Measurements from ENCODE around the gene NKRF. TPM values are rescaled to one million over a fixed set of nuclear protein-coding genes. Genes with fewer than 3 reads are reported as not detected.

Gene NKRF
- total and polyA plus RNA-seq, 2 of the 8 experiments (the other 6 are each of a cell fraction or from before 2014, with no cell fraction given) = 3.8 to 11.4 TPM

DNA sequence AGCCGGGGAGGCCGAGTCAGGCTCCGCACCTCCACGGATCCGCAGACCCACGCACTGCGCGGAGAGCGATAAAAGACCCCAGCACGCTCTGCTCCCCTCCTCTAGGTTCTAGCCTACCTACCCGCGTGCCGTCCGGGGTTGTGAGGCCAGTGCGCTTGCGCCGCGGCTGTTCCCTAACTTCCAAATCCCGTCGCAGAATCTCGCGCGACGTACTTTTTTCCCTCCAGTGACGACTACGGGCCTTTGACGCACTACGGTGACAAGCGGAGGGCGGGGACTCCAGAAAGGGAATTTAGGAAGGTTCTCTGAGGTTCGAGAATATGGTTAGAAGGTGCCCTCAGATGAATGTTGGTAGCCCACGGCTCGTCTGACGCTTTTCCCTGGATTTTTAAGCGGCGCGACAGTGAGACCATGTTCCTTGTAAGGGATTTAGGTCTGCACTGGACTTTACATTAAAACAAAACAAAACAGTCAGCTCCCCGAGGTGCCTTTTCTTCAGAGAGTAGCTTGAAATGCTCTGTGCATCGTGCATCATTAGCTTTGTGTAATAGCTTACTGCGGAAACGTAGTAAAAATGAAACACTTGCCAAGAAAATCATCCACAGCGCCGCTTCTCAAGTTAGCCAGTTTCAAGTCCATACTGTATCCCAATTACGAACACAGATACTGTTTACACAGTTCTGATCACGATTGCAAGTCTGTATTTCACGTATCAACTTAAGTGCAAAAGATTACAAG is at the start of gene NKRF (continued):
- 0 out of 2 replicates have a peak, but pooled peaks have one; percentile 52 for TF ChIP-seq ATF2 (IDR thresholded peaks at IDR 0.05; ENCODE audit: low read length)
- no peak for TF ChIP-seq SIX5 (IDR thresholded peaks at IDR 0.05; ENCODE audit: low read depth, low read length)
- TF ChIP-seq, protein P1, sequence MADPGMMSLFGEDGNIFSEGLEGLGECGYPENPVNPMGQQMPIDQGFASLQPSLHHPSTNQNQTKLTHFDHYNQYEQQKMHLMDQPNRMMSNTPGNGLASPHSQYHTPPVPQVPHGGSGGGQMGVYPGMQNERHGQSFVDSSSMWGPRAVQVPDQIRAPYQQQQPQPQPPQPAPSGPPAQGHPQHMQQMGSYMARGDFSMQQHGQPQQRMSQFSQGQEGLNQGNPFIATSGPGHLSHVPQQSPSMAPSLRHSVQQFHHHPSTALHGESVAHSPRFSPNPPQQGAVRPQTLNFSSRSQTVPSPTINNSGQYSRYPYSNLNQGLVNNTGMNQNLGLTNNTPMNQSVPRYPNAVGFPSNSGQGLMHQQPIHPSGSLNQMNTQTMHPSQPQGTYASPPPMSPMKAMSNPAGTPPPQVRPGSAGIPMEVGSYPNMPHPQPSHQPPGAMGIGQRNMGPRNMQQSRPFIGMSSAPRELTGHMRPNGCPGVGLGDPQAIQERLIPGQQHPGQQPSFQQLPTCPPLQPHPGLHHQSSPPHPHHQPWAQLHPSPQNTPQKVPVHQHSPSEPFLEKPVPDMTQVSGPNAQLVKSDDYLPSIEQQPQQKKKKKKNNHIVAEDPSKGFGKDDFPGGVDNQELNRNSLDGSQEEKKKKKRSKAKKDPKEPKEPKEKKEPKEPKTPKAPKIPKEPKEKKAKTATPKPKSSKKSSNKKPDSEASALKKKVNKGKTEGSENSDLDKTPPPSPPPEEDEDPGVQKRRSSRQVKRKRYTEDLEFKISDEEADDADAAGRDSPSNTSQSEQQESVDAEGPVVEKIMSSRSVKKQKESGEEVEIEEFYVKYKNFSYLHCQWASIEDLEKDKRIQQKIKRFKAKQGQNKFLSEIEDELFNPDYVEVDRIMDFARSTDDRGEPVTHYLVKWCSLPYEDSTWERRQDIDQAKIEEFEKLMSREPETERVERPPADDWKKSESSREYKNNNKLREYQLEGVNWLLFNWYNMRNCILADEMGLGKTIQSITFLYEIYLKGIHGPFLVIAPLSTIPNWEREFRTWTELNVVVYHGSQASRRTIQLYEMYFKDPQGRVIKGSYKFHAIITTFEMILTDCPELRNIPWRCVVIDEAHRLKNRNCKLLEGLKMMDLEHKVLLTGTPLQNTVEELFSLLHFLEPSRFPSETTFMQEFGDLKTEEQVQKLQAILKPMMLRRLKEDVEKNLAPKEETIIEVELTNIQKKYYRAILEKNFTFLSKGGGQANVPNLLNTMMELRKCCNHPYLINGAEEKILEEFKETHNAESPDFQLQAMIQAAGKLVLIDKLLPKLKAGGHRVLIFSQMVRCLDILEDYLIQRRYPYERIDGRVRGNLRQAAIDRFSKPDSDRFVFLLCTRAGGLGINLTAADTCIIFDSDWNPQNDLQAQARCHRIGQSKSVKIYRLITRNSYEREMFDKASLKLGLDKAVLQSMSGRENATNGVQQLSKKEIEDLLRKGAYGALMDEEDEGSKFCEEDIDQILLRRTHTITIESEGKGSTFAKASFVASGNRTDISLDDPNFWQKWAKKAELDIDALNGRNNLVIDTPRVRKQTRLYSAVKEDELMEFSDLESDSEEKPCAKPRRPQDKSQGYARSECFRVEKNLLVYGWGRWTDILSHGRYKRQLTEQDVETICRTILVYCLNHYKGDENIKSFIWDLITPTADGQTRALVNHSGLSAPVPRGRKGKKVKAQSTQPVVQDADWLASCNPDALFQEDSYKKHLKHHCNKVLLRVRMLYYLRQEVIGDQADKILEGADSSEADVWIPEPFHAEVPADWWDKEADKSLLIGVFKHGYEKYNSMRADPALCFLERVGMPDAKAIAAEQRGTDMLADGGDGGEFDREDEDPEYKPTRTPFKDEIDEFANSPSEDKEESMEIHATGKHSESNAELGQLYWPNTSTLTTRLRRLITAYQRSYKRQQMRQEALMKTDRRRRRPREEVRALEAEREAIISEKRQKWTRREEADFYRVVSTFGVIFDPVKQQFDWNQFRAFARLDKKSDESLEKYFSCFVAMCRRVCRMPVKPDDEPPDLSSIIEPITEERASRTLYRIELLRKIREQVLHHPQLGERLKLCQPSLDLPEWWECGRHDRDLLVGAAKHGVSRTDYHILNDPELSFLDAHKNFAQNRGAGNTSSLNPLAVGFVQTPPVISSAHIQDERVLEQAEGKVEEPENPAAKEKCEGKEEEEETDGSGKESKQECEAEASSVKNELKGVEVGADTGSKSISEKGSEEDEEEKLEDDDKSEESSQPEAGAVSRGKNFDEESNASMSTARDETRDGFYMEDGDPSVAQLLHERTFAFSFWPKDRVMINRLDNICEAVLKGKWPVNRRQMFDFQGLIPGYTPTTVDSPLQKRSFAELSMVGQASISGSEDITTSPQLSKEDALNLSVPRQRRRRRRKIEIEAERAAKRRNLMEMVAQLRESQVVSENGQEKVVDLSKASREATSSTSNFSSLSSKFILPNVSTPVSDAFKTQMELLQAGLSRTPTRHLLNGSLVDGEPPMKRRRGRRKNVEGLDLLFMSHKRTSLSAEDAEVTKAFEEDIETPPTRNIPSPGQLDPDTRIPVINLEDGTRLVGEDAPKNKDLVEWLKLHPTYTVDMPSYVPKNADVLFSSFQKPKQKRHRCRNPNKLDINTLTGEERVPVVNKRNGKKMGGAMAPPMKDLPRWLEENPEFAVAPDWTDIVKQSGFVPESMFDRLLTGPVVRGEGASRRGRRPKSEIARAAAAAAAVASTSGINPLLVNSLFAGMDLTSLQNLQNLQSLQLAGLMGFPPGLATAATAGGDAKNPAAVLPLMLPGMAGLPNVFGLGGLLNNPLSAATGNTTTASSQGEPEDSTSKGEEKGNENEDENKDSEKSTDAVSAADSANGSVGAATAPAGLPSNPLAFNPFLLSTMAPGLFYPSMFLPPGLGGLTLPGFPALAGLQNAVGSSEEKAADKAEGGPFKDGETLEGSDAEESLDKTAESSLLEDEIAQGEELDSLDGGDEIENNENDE (IDR thresholded peaks at IDR 0.05; ENCODE audit: insufficient replicate concordance, low read length) = no peak
- TF ChIP-seq CTCF (IDR thresholded peaks at IDR 0.05; ENCODE audit: control extremely low read depth in 1 of 3, insufficient read depth in 1 of 3, low read depth in 1 of 3, low read length in 3 of 3) = no peak
- peak; percentile 89 for TF ChIP-seq CREB1 (IDR thresholded peaks at IDR 0.05)
- TF ChIP-seq SP1 (IDR thresholded peaks at IDR 0.05; ENCODE audit: low read depth, low read length) = no peak

Measured in H1 (cell line).